CD14-positive monocyte (primary cell): ENCODE measurements around the gene KCTD13. TPM values are rescaled to one million over a fixed set of nuclear protein-coding genes. Genes with fewer than 3 reads are reported as not detected.

ENCODE experiments used
- DNase-seq, 3 donors: peaks; one replicate each; pipeline ENCODE4 v3.0.0-alpha.2; 2011 to 2022
- H2AFZ ChIP-seq: 2 replicates; pipeline ENCODE4 v1.6.0; 2012; ENCODE audit warnings: mild to moderate bottlenecking, low read depth, low read length, inconsistent platforms; ENCODE audit not compliant: insufficient read depth, poor library complexity, severe bottlenecking
- H3K27ac ChIP-seq, 2 donors: 1 replicate in 1 of 2; 2 replicates in 1 of 2; pipeline ENCODE4 v1.5.1; 2012 to 2013; ENCODE audit warnings: low read length in 2 of 2, control low read depth in 1 of 2, inconsistent platforms in 1 of 2, low read depth in 1 of 2, mild to moderate bottlenecking in 1 of 2
- H3K27me3 ChIP-seq, 2 donors: one replicate each; pipeline versions ENCODE4 v1.6.0 to v1.6.1; 2011 to 2013; ENCODE audit warnings: low read length in 2 of 2; ENCODE audit not compliant: control insufficient read depth in 2 of 2, insufficient read depth in 2 of 2
- H3K36me3 ChIP-seq, 2 donors: replicated peaks in 1 of 2; 1 replicate in 1 of 2; 2 replicates in 1 of 2; pipeline versions ENCODE4 v1.5.1 to v1.6.1; 2012 to 2013; ENCODE audit warnings: low read length in 2 of 2, control low read depth in 1 of 2, inconsistent platforms in 1 of 2, mild to moderate bottlenecking in 1 of 2; ENCODE audit not compliant: insufficient read depth in 2 of 2, control insufficient read depth in 1 of 2
- H3K4me1 ChIP-seq, 2 donors: 1 replicate in 1 of 2; 2 replicates in 1 of 2; pipeline versions ENCODE4 v1.5.1 to v1.6.1; 2012 to 2013; ENCODE audit warnings: low read length in 2 of 2, control low read depth in 1 of 2, inconsistent platforms in 1 of 2, mild to moderate bottlenecking in 1 of 2, moderate library complexity in 1 of 2; ENCODE audit not compliant: insufficient read depth in 2 of 2, control insufficient read depth in 1 of 2
- H3K4me2 ChIP-seq: replicated peaks from 2 replicates; pipeline ENCODE3; 2012; ENCODE audit warnings: low read length, moderate library complexity, mild to moderate bottlenecking; ENCODE audit not compliant: poor library complexity, severe bottlenecking; ENCODE audit errors: extremely low read depth
- H3K4me3 ChIP-seq, 3 experiments: fragments of 200-600 bp in 1 of 3; sonication (generic) in 1 of 3; replicated peaks in 1 of 3; 1 replicate in 2 of 3; 2 replicates in 1 of 3; pipeline ENCODE4 v1.5.1; 2011 to 2013; ENCODE audit warnings: low read length in 3 of 3, mild to moderate bottlenecking in 3 of 3, control low read depth in 2 of 3, low read depth in 2 of 3, inconsistent platforms in 1 of 3, moderate library complexity in 1 of 3
- H3K79me2 ChIP-seq: 2 replicates; pipeline ENCODE4 v1.6.0; 2012; ENCODE audit warnings: mild to moderate bottlenecking, control low read depth, inconsistent platforms, low read length, moderate library complexity; ENCODE audit not compliant: insufficient read depth
- H3K9ac ChIP-seq: 2 replicates; pipeline ENCODE4 v1.6.0; 2017; ENCODE audit warnings: low read length, mild to moderate bottlenecking; ENCODE audit not compliant: insufficient read depth, poor library complexity, severe bottlenecking
- H3K9me3 ChIP-seq, 2 donors: replicated peaks in 1 of 2; 1 replicate in 1 of 2; 2 replicates in 1 of 2; pipeline versions ENCODE4 v1.5.1 to v1.6.1; 2012 to 2013; ENCODE audit warnings: low read length in 2 of 2, control low read depth in 1 of 2; ENCODE audit not compliant: control insufficient read depth in 1 of 2, insufficient read depth in 1 of 2
- H4K20me1 ChIP-seq: 2 replicates; pipeline ENCODE4 v1.6.0; 2012; ENCODE audit warnings: mild to moderate bottlenecking, low read length, control low read depth, moderate library complexity; ENCODE audit not compliant: insufficient read depth
- H3K27ac Mint-ChIP-seq, 7 donors: one replicate each; pipeline ENCODE4 v1.8.0; 2020; ENCODE audit warnings: mild to moderate bottlenecking in 7 of 7, mixed read lengths in 7 of 7, moderate library complexity in 6 of 7, inconsistent platforms in 2 of 7
- H3K27me3 Mint-ChIP-seq, 3 donors: one replicate each; pipeline ENCODE4 v1.8.0; 2021 to 2022; ENCODE audit warnings: low read depth in 3 of 3, mild to moderate bottlenecking in 3 of 3, mixed read lengths in 3 of 3, moderate library complexity in 3 of 3, inconsistent platforms in 1 of 3
- H3K36me3 Mint-ChIP-seq, 2 donors: one replicate each; pipeline ENCODE4 v1.8.0; 2020; ENCODE audit warnings: mixed read lengths in 2 of 2, inconsistent platforms in 1 of 2, mild to moderate bottlenecking in 1 of 2
- H3K4me1 Mint-ChIP-seq: one replicate; pipeline ENCODE4 v1.8.0; 2020; ENCODE audit warnings: mild to moderate bottlenecking, mixed read lengths
- H3K4me3 Mint-ChIP-seq, 2 donors: one replicate each; pipeline ENCODE4 v1.8.0; 2020; ENCODE audit warnings: mild to moderate bottlenecking in 2 of 2, mixed read lengths in 2 of 2, moderate library complexity in 1 of 2
- H3K9me3 Mint-ChIP-seq, 7 donors: one replicate each; pipeline ENCODE4 v1.8.0; 2020 to 2022; ENCODE audit warnings: mixed read lengths in 7 of 7, mild to moderate bottlenecking in 6 of 7, moderate library complexity in 6 of 7, inconsistent platforms in 2 of 7
- WGBS: methylation state at CpG from one replicate; pipeline ENCODE4 v1.1.5; 2013; ENCODE audit warnings: missing lambda C conversion rate; ENCODE audit not compliant: insufficient coverage; 5-methylcytosine and 5-hydroxymethylcytosine counted together
- intact Hi-C, 2 donors: fragments of 100-400 bp; cut with micrococcal nuclease; formaldehyde crosslinking; loops; one replicate each; pipeline versions ENCODE4 v1.15.0 to v1.15.1; 2023
- polyA plus RNA-seq, 3 donors: library from polyadenylated mRNA; depleted of rRNA in 1 of 3; unstranded in 2 of 3; stranded (reverse) in 1 of 3; fragments of 300-500 nt in 2 of 3; fragments of >200 nt in 1 of 3; fragmentation: Illumina TruSeq in 2 of 3; gene quantifications; 1 replicate in 2 of 3; 2 replicates in 1 of 3; pipeline ENCODE4 v1.2.3, GENCODE V29; 2012 to 2021
- TF ChIP-seq, protein P1 (sequence below): fragments of 200-600 bp; IDR thresholded peaks from one replicate; pipeline ENCODE4 v1.8.0; 2022; ENCODE audit warnings: antibody characterized with exemption, mild to moderate bottlenecking

The KCTD13 gene
- polyA plus RNA-seq, 3 donors = 4.0 to 36.6 (median 4.7) TPM

DNA sequence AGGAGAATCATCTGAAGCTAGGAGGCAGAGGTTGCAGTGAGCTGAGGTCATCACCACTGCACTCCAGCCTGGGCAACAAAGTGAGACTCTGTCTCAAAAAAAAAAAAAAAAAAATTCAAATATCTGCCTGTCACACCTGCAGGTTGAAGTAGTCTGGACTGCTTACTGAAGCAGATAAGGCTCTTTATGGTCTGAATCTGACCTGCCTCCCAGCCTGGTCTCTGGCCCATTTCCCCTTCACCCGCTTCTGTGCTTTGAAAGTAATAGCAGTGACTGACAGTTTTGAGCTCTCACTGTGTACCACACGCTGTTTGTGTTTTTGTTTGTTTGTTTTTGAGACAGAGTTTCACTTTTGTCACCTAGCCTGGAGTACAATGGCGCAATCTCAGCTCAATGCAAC, 32.5 kb downstream of the KCTD13 start:
- Mint-ChIP-seq H3K4me3 (no peak overlapping the region), H3K27me3 (peaks cover 15 to 21% (median 18%) of the 10 kb centered on the region in 3 donors), H3K36me3 (no peaks in the 10 kb centered on the region), H3K27ac (no peak overlapping the region), H3K4me1 (peaks cover 12% of the 10 kb centered on the region), H3K9me3 (peaks cover 0 to 4% (median 0%) of the 10 kb centered on the region in 7 donors)
- Histone ChIP-seq H3K4me1 (peaks cover 12 to 16% of the 10 kb centered on the region in 2 donors), H3K9me3 (peaks cover 0 to 4% of the 10 kb centered on the region in 2 donors), H3K4me2 (no peak overlapping the region), H4K20me1 (no peaks in the 10 kb centered on the region), H3K27ac (no peak overlapping the region), H3K27me3 (peaks cover 2 to 14% of the 10 kb centered on the region in 2 donors), H3K79me2 (no peaks in the 10 kb centered on the region), H3K9ac (no peak overlapping the region), H3K4me3 (no peak overlapping the region), H3K36me3 (no peaks in the 10 kb centered on the region), H2AFZ (no peak overlapping the region)
- intact Hi-C loops = no loop called here
- WGBS = 92% methylated on average over 2 of the region's 3 CpGs
- DNase-seq = no peak
- TF ChIP-seq, protein P1, sequence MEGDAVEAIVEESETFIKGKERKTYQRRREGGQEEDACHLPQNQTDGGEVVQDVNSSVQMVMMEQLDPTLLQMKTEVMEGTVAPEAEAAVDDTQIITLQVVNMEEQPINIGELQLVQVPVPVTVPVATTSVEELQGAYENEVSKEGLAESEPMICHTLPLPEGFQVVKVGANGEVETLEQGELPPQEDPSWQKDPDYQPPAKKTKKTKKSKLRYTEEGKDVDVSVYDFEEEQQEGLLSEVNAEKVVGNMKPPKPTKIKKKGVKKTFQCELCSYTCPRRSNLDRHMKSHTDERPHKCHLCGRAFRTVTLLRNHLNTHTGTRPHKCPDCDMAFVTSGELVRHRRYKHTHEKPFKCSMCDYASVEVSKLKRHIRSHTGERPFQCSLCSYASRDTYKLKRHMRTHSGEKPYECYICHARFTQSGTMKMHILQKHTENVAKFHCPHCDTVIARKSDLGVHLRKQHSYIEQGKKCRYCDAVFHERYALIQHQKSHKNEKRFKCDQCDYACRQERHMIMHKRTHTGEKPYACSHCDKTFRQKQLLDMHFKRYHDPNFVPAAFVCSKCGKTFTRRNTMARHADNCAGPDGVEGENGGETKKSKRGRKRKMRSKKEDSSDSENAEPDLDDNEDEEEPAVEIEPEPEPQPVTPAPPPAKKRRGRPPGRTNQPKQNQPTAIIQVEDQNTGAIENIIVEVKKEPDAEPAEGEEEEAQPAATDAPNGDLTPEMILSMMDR = no peak

DNA sequence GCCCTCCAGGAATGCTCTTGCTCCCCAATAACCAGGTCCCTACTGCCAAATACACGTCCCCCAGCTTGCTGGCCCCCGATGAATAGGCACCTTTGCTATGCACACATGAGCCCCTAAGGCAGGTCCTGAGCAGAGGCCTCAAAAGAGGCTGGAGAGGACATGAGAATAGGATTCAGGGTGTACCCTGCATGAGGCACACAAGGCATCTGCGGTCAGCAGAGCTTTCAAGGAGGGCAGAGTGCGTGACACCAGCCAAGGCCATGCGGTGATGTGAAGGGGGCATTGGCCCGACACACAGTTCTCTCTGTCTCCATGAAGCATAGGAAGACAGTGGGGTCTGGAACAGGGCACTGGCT, 33.6 kb downstream of the KCTD13 start:
- no peaks in the 10 kb centered on the region for H3K36me3 Mint-ChIP-seq
- H3K9me3 Mint-ChIP-seq = peaks cover 0 to 2% (median 0%) of the 10 kb centered on the region in 7 donors
- H3K4me1 ChIP-seq = peaks cover 12 to 16% of the 10 kb centered on the region in 2 donors
- no peak for DNase-seq
- H3K79me2 ChIP-seq = no peaks in the 10 kb centered on the region
- H3K9ac ChIP-seq = no peak overlapping the region
- H4K20me1 ChIP-seq = no peaks in the 10 kb centered on the region
- H3K4me3 Mint-ChIP-seq = no peak overlapping the region
- WGBS = 100% methylated on average over 3 of the region's 6 CpGs
- TF ChIP-seq, protein P1 = no peak
- H3K36me3 ChIP-seq = no peaks in the 10 kb centered on the region
- peaks cover 7 to 10% (median 8%) of the 10 kb centered on the region in 3 donors for H3K27me3 Mint-ChIP-seq
- no peak overlapping the region for H3K4me2 ChIP-seq
- intact Hi-C loops = no loop called here
- no peak overlapping the region for H2AFZ ChIP-seq
- peaks cover 12% of the 10 kb centered on the region for H3K4me1 Mint-ChIP-seq
- H3K4me3 ChIP-seq = no peak overlapping the region
- peak overlapping the region in 1 of 7 donors; percentile 28 for H3K27ac Mint-ChIP-seq
- peaks cover 0 to 3% of the 10 kb centered on the region in 2 donors for H3K27me3 ChIP-seq
- no peak overlapping the region for H3K27ac ChIP-seq
- H3K9me3 ChIP-seq = no peaks in the 10 kb centered on the region
